ENCODE measurements around the gene KCNAB2. TPM values are rescaled to one million over a fixed set of nuclear protein-coding genes. Genes with fewer than 3 reads are reported as not detected.

Gene KCNAB2
- total RNA-seq: 1 to 10 TPM; 4.7 to 6.4 TPM

GRCh38 chr1:6045561-6045960, at the start of gene KCNAB2:
Gene KCNAB2, plus strand, starts transcription at chr1:6045888. Its CDS starts 5,649 bp downstream, at chr1:6051537.
- H3K4me1 ChIP-seq: no peaks in the 10 kb centered on the region
- H3K36me3 ChIP-seq: no peaks in the 10 kb centered on the region
- no peak within 1 kb of the TSS for H3K9ac ChIP-seq (ENCODE audit: low read depth in 2 of 2, low read length in 2 of 2)
- no peaks in the 10 kb centered on the region for H3K27me3 ChIP-seq
- H3K4me3 ChIP-seq: no peak within 1 kb of the TSS
- H3K27ac ChIP-seq: no peak within 1 kb of the TSS
- intact Hi-C loops (cut with DNase I): no loop called here
- DNase-seq: no peak
- H3K9me3 ChIP-seq: no peaks in the 10 kb centered on the region
- no peak for TF ChIP-seq CTCF (IDR thresholded peaks at IDR 0.05)

- H3K4me3 ChIP-seq: no peak overlapping the region
- TF ChIP-seq CTCF (IDR thresholded peaks at IDR 0.05): no peak
- no peak for DNase-seq
- H3K4me1 ChIP-seq: no peaks in the 10 kb centered on the region
- no peaks in the 10 kb centered on the region for H3K36me3 ChIP-seq
- no peaks in the 10 kb centered on the region for H3K9me3 ChIP-seq
- H3K27me3 ChIP-seq: no peaks in the 10 kb centered on the region
- intact Hi-C loops (cut with DNase I): no loop called here
- H3K9ac ChIP-seq (ENCODE audit: low read depth in 2 of 2, low read length in 2 of 2): no peak overlapping the region
- no peak overlapping the region for H3K27ac ChIP-seq
Measured at GRCh38 chr1:5996641-5997270, 48.9 kb upstream of the KCNAB2 start.

DNA sequence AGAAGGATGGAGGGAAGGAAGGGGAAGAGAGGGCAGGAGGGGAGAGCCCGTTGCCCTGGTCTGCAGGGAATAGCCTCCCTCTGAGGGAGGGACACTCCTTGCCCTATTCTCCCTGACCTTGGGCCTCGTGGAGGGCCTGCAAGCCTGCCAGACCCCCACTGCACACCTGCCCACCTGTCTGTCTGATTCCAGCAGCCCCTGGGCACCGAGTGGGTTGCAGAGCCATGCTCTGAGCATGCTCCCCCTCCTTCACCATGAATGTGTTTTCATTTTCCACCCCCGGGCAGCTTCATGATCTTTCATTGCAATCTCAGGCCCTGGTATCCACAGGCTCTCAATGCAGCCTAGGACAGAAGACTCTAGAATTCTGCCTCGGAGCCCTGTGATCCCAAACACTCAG, 48.4 kb upstream of the KCNAB2 start:
- H3K27ac ChIP-seq: no peak overlapping the region
- DNase-seq: no peak
- no peaks in the 10 kb centered on the region for H3K36me3 ChIP-seq
- H3K27me3 ChIP-seq: no peaks in the 10 kb centered on the region
- no peak overlapping the region for H3K9ac ChIP-seq (ENCODE audit: low read depth in 2 of 2, low read length in 2 of 2)
- no peak for TF ChIP-seq CTCF (IDR thresholded peaks at IDR 0.05)
- H3K4me1 ChIP-seq: no peaks in the 10 kb centered on the region
- no peaks in the 10 kb centered on the region for H3K9me3 ChIP-seq
- no peak overlapping the region for H3K4me3 ChIP-seq
- intact Hi-C loops (cut with DNase I): no loop called here

DNA sequence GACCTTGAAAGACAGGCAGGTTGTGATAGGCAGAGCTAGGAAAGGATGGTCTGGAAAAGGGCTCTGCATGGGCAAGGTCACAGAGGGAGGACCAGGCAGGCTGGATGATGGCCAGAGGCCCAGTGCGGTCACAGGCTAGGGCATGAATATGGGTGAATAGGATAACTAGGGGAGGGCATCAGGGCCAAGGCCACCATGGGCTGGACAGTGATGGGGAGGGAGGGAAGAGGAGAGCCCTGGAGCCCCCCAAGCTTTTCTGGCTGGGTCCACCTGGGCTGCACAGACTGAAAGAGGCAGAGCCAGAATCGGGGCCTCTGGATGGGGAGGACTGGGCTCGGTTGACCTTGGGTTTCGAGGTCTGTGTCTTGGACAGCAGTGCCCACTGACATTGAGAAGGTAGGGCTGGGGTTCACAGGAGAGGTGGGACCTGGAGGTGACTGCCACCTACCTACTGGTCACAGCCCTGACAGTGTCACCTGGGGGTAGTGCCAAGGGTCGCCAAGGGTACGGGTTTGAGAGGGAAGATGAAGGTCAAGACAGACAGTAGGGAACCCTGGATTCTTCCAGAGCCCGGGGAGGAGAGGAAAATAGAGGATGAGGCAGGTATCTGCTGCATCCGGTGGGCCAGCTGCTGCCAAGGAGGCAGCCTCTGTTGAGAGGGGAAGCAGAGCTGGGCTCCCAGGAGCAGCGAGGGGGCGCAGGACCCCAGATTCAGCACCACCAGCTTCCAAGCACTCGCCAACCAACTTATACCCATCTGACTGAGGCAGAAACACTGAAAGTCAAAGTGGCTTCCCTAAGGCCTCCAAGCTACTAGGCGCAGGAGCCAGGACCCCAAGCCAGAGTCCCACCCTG, 47.4 kb upstream of the KCNAB2 start:
- Histone ChIP-seq H3K27me3 (no peaks in the 10 kb centered on the region), H3K9ac (ENCODE audit: low read depth in 2 of 2, low read length in 2 of 2) (no peak overlapping the region), H3K4me1 (no peaks in the 10 kb centered on the region), H3K36me3 (no peaks in the 10 kb centered on the region), H3K27ac (no peak overlapping the region), H3K4me3 (no peak overlapping the region), H3K9me3 (no peaks in the 10 kb centered on the region)
- intact Hi-C loops (cut with DNase I): no loop called here
- no peak for TF ChIP-seq CTCF (IDR thresholded peaks at IDR 0.05)
- no peak for DNase-seq

GRCh38 chr1:5998906-5999301, 46.8 kb upstream of the KCNAB2 start:
- no peak overlapping the region for H3K4me3 ChIP-seq
- no peak for TF ChIP-seq CTCF (IDR thresholded peaks at IDR 0.05)
- H3K9ac ChIP-seq (ENCODE audit: low read depth in 2 of 2, low read length in 2 of 2): no peak overlapping the region
- no peaks in the 10 kb centered on the region for H3K27me3 ChIP-seq
- H3K36me3 ChIP-seq: no peaks in the 10 kb centered on the region
- intact Hi-C loops (cut with DNase I): no loop called here
- DNase-seq: no peak
- H3K27ac ChIP-seq: no peak overlapping the region
- H3K4me1 ChIP-seq: no peaks in the 10 kb centered on the region
- H3K9me3 ChIP-seq: no peaks in the 10 kb centered on the region
